HepG2 (cell line): ENCODE data around the gene PRR12. TPM values are rescaled to one million over a fixed set of nuclear protein-coding genes. Genes with fewer than 3 reads are reported as not detected.

Experiments
- AGO2 ChIP-seq: fragments of 200-400 bp; formaldehyde crosslinking; optimal IDR thresholded peaks from 2 replicates; pipeline ENCODE3; 2017; ENCODE audit warnings: mild to moderate bottlenecking, low read depth, low read length, moderate library complexity
- DR1 ChIP-seq: sonication (generic); formaldehyde crosslinking; IDR thresholded peaks from 2 replicates; pipeline ENCODE4 v1.8.0; 2021; ENCODE audit warnings: mild to moderate bottlenecking, missing genetic modification reagents, inconsistent platforms
- GATAD2A ChIP-seq: IDR thresholded peaks from 2 replicates; pipeline ENCODE4 v1.6.1; 2016
- ISL2 ChIP-seq: sonication (generic); formaldehyde crosslinking; IDR thresholded peaks from 2 replicates; pipeline ENCODE4 v1.5.0; 2020; ENCODE audit warnings: missing genetic modification reagents
- JUND ChIP-seq: sonication (generic); formaldehyde crosslinking; IDR thresholded peaks from 2 replicates; pipeline ENCODE4 v1.8.0; 2022; ENCODE audit warnings: mild to moderate bottlenecking, missing genetic modification reagents
- NR2F2 ChIP-seq: IDR thresholded peaks from 2 replicates; pipeline ENCODE4 v1.6.1; 2012; ENCODE audit warnings: low read depth, inconsistent platforms, borderline replicate concordance
- TBL1XR1 ChIP-seq: fragments of 150-350 bp; IDR thresholded peaks from 2 replicates; pipeline ENCODE4 v1.6.1; 2014; ENCODE audit warnings: borderline replicate concordance, low read length; ENCODE audit not compliant: partially characterized antibody
- TBX3 ChIP-seq: fragments of 450-650 bp; IDR thresholded peaks from 2 replicates; pipeline ENCODE4 v1.6.1; 2017; ENCODE audit warnings: antibody characterized with exemption, mild to moderate bottlenecking, inconsistent platforms, borderline replicate concordance
- USF2 ChIP-seq, 2 experiments: sonication (generic) in 1 of 2; formaldehyde crosslinking in 1 of 2; IDR thresholded peaks; 2 replicates each; pipeline versions ENCODE4 v1.5.1 to v1.6.1; 2011 to 2020; ENCODE audit warnings: borderline replicate concordance in 1 of 2, low read depth in 1 of 2, low read length in 1 of 2, mild to moderate bottlenecking in 1 of 2, missing genetic modification reagents in 1 of 2, moderate library complexity in 1 of 2
- ZFP62 ChIP-seq: sonication (generic); formaldehyde crosslinking; IDR thresholded peaks from 2 replicates; pipeline ENCODE4 v1.4.0; 2020; ENCODE audit warnings: missing genetic modification reagents
- ZNF230 ChIP-seq: sonication (generic); formaldehyde crosslinking; IDR thresholded peaks from 2 replicates; pipeline ENCODE4 v1.4.0; 2020; ENCODE audit warnings: mild to moderate bottlenecking, missing genetic modification reagents
- ZNF749 ChIP-seq: sonication (generic); formaldehyde crosslinking; IDR thresholded peaks from 2 replicates; pipeline ENCODE4 v1.8.0; 2022; ENCODE audit warnings: mild to moderate bottlenecking, missing genetic modification reagents, moderate library complexity, borderline replicate concordance
- polyA plus RNA-seq, 8 experiments: library from polyadenylated mRNA; depleted of rRNA in 3 of 8; stranded (reverse) in 7 of 8; unstranded in 1 of 8; fragments of >200 nt; fragmentation: Illumina TruSeq in 4 of 8; extraction: Trizol in 4 of 8; gene quantifications; 2 replicates each; pipeline versions ENCODE4 v1.2.1 to v1.2.3, GENCODE V29; 2011 to 2016; ENCODE audit warnings: low read depth in 4 of 8, missing spikeins in 1 of 8, mixed read lengths in 1 of 8; ENCODE audit not compliant: insufficient read depth in 1 of 8
- total RNA-seq, 5 experiments: library from RNA; depleted of rRNA; stranded (reverse); fragments of >200 nt; fragmentation: Illumina TruSeq; extraction: Trizol; gene quantifications; 2 replicates each; pipeline ENCODE4 v1.2.3, GENCODE V29; 2016; ENCODE audit warnings: low read depth in 1 of 5
- TF ChIP-seq, protein P1 (sequence below), 2 experiments: sonication (generic) in 1 of 2; formaldehyde crosslinking in 1 of 2; IDR thresholded peaks; 2 replicates each; pipeline versions ENCODE4 v1.6.1 to v1.9.0; 2014 to 2022; ENCODE audit warnings: antibody characterized with exemption in 1 of 2, borderline replicate concordance in 1 of 2, inconsistent platforms in 1 of 2, low read depth in 1 of 2, missing genetic modification reagents in 1 of 2
- TF ChIP-seq, protein P2 (sequence below): sonication (generic); formaldehyde crosslinking; IDR thresholded peaks from 2 replicates; pipeline ENCODE4 v1.9.0; 2021; ENCODE audit warnings: missing genetic modification reagents, borderline replicate concordance
- TF ChIP-seq, protein P3 (sequence below), 2 experiments: fragments of 450-650 bp in 1 of 2; sonication (generic) in 1 of 2; formaldehyde crosslinking; IDR thresholded peaks; 2 replicates each; pipeline versions ENCODE4 v1.5.0 to v1.8.0; 2020 to 2022; ENCODE audit warnings: mild to moderate bottlenecking in 1 of 2, missing genetic modification reagents in 1 of 2

Gene PRR12
- total and polyA plus RNA-seq, 2 of the 13 experiments (the other 11 are each of a cell fraction or from before 2014, with no cell fraction given), result 0.62 to 1.5 TPM

DNA sequence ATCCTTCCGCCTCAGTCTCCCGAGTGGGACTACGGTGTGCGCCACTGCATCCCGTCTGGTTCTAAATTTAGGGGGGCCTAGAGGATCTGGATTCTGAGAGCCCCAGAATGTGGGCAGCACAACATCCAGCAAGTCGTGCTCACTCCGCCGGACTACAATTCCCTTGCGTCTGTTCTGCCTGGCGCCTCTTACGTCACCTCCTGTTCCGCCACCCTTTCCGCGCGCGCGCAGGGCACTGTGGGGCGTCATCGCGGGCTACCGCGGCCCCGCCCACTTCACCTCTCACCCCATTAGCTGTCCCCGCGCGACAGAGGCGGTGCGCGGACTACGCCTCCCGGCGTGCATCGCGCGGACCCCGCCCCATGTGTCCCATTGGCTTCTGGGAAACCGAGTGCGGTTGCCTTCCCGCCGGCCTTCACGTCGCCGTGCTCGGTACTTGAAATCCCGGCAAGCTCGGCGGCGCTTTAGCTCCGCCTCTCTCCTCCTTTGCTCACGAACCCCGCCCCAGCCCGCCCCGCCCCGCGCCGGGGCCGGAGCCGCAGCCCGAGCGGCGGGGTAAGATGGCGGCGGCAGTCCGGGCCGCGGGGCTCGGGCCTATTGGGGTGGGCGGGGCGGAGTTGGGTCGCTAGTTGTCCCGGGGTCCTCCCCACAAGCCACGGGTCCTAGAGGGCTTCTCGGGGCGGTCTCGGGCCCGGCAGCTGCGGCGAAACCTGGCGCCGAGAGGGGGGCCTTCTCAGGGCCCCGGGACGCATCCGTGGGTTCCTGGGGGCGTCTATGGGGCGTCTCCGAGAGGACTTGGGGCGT lies 50.9 kb downstream of the PRR12 start, which contains the start of gene SCAF1 (continued):
- TF ChIP-seq, protein P1, sequence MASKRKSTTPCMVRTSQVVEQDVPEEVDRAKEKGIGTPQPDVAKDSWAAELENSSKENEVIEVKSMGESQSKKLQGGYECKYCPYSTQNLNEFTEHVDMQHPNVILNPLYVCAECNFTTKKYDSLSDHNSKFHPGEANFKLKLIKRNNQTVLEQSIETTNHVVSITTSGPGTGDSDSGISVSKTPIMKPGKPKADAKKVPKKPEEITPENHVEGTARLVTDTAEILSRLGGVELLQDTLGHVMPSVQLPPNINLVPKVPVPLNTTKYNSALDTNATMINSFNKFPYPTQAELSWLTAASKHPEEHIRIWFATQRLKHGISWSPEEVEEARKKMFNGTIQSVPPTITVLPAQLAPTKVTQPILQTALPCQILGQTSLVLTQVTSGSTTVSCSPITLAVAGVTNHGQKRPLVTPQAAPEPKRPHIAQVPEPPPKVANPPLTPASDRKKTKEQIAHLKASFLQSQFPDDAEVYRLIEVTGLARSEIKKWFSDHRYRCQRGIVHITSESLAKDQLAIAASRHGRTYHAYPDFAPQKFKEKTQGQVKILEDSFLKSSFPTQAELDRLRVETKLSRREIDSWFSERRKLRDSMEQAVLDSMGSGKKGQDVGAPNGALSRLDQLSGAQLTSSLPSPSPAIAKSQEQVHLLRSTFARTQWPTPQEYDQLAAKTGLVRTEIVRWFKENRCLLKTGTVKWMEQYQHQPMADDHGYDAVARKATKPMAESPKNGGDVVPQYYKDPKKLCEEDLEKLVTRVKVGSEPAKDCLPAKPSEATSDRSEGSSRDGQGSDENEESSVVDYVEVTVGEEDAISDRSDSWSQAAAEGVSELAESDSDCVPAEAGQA (IDR thresholded peaks at IDR 0.05; ENCODE audit: low read depth), result peak; percentile 85
- TF ChIP-seq, protein P1 (CRISPR knock-in tag; IDR thresholded peaks at IDR 0.05; ENCODE audit: borderline replicate concordance), result no peak
- TF ChIP-seq, protein P2, sequence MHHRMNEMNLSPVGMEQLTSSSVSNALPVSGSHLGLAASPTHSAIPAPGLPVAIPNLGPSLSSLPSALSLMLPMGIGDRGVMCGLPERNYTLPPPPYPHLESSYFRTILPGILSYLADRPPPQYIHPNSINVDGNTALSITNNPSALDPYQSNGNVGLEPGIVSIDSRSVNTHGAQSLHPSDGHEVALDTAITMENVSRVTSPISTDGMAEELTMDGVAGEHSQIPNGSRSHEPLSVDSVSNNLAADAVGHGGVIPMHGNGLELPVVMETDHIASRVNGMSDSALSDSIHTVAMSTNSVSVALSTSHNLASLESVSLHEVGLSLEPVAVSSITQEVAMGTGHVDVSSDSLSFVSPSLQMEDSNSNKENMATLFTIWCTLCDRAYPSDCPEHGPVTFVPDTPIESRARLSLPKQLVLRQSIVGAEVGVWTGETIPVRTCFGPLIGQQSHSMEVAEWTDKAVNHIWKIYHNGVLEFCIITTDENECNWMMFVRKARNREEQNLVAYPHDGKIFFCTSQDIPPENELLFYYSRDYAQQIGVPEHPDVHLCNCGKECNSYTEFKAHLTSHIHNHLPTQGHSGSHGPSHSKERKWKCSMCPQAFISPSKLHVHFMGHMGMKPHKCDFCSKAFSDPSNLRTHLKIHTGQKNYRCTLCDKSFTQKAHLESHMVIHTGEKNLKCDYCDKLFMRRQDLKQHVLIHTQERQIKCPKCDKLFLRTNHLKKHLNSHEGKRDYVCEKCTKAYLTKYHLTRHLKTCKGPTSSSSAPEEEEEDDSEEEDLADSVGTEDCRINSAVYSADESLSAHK (CRISPR knock-in tag), result no peak
- peak; percentile 69; the same call in 1 of the 2 replicates for TF ChIP-seq JUND (CRISPR knock-in tag)
- no peak for TF ChIP-seq NR2F2
- no peak for TF ChIP-seq ZNF749 (CRISPR knock-in tag)
- peak; percentile 62 for TF ChIP-seq TBL1XR1
- TF ChIP-seq, protein P3, sequence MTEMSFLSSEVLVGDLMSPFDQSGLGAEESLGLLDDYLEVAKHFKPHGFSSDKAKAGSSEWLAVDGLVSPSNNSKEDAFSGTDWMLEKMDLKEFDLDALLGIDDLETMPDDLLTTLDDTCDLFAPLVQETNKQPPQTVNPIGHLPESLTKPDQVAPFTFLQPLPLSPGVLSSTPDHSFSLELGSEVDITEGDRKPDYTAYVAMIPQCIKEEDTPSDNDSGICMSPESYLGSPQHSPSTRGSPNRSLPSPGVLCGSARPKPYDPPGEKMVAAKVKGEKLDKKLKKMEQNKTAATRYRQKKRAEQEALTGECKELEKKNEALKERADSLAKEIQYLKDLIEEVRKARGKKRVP (CRISPR knock-in tag; IDR thresholded peaks at IDR 0.05), result peak in 1 of 2 experiments; percentile 72; a peak in 2 of 4 replicates
- peak; percentile 26; the same call in 1 of the 2 replicates for TF ChIP-seq USF2 (IDR thresholded peaks at IDR 0.05; ENCODE audit: low read depth, low read length)
- peak; percentile 60 for TF ChIP-seq USF2 (CRISPR knock-in tag; IDR thresholded peaks at IDR 0.05; ENCODE audit: borderline replicate concordance)
- 0 out of 2 replicates have a peak, but pooled peaks have one; percentile 39 for TF ChIP-seq ZNF230 (CRISPR knock-in tag)
- peak; percentile 75; the same call in 1 of the 2 replicates for TF ChIP-seq ZFP62
- 0 out of 2 replicates have a peak, but pooled peaks have one; percentile 43 for TF ChIP-seq DR1 (CRISPR knock-in tag)
- TF ChIP-seq TBX3, result peak; percentile 62; the same call in 1 of the 2 replicates
- TF ChIP-seq ISL2 (CRISPR knock-in tag), result peak; percentile 74
- TF ChIP-seq GATAD2A (CRISPR knock-in tag), result peak; percentile 36; the same call in 1 of the 2 replicates
- TF ChIP-seq AGO2, result peak; percentile 81
